ENCODE results near the gene FAT2.
"Not testable (repeated sequence)": the region's sequence is repeated elsewhere in the genome, so short reads cannot be mapped to it uniquely, and the experiment has no call there.

The FAT2 gene

DNA sequence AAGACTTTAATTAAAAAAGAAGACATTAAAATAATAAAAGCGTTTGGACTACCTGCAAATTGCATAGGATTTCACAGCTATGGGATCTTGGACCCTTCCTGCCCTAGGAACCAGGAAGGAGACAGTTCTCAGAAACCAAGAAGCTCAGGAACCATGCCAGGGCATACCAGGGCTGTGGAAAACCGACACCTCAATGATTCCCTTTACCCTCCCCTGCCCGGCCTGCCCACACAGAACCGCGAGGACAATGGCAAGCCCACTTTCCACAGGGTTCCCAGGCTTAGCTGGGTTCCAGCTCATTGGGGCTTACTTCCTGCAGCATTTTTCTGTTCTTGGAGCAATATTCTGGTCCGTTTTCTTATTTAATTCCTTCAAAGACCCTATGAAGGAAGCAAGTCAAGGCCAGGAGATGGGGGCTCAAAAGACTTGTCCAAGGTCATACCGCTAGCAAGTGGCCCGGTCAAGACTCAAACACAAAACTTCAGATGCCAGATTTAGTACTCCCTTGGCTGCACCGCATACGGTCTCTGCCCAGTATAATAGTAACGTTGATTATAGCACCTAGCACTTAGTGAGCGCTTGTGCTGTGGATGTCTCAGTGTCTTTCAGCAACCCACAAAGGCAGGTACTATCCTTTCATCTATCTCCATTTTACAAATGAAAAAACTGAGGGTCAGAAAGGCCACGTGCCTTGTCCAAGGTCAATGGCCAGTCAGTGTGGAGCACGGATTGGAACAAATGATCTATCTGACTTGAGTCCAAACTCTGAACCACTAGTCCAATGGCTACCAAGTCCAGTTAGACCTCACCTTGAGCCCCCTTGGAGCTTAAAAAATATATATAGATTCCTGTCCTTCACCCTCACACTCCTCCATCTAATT lies 6.8 kb downstream of the FAT2 start:
- DNase-seq (ENCODE audit: low read depth in 2 of 3, low spot score in 2 of 3) = no peak

DNA sequence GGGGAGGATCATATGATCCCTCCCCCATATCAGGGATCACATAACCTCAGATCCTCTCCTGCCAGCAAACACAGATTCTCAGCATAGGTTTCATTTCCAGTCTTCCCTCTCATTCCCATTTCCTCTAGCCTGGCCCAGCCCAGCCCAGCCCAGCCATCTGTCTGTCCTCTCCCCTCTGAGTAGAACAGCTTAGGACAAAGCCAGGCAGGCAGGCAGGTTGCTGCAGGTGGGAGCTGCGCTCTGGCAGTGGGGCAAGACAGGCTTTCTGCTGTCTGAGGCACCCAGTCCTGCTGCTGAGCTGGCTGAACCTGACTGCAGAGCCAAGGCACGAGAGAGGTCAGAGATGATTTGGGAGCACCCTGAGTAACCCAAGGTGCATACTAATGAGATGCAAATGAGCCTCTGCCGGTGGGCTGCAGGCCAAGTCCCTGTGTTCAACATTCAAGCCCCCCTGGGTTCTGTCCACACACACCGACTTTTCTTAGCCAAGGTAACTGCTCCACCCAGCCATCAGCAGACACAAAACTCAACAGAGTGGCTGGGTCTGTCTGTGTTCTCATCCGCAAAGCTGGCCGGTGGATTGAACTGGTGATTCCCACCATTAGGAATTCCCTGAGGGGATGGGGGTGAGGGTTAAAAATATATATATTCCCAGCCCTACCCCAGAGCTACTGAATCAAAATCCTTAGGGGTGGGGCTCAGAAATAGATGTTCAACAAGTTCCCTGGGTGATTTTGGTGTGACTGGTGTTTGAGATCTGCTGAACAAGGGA lies 9.1 kb downstream of the FAT2 start:
- no peak for DNase-seq (ENCODE audit: low read depth in 2 of 3, low spot score in 2 of 3)

DNA sequence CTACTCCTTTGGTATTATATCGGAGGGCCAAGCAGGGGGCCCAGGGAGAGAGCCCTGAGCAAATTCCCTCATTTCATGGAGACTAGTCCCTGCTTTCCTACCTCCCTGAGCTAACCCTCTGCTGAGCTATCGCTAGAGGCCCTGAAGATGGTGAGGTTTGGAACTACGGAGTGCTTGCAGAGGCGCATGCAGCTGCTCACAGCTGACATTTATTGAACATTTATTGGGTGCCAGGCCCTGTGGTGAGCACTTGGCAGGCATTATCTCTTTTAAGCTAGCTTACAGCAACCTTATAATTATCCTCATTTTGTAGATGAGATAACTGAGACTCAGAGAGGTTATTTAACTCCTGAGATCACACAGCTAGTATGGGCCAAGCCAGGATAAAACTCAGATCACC lies 9.8 kb downstream of the FAT2 start:
- DNase-seq (ENCODE audit: low read depth in 2 of 3, low spot score in 2 of 3) = no peak

GRCh38 chr5:151580858-151581257 lies 10.3 kb downstream of the FAT2 start:
- DNase-seq (ENCODE audit: low read depth in 2 of 3, low spot score in 2 of 3) = no peak

- no peak for DNase-seq (ENCODE audit: low read depth in 2 of 3, low spot score in 2 of 3)
Observed at GRCh38 chr5:151580239-151580638, 10.9 kb downstream of the FAT2 start.

GRCh38 chr5:151579146-151579545 lies 12.0 kb downstream of the FAT2 start:
- DNase-seq (ENCODE audit: low read depth in 2 of 3, low spot score in 2 of 3) = not testable (repeated sequence)

DNA sequence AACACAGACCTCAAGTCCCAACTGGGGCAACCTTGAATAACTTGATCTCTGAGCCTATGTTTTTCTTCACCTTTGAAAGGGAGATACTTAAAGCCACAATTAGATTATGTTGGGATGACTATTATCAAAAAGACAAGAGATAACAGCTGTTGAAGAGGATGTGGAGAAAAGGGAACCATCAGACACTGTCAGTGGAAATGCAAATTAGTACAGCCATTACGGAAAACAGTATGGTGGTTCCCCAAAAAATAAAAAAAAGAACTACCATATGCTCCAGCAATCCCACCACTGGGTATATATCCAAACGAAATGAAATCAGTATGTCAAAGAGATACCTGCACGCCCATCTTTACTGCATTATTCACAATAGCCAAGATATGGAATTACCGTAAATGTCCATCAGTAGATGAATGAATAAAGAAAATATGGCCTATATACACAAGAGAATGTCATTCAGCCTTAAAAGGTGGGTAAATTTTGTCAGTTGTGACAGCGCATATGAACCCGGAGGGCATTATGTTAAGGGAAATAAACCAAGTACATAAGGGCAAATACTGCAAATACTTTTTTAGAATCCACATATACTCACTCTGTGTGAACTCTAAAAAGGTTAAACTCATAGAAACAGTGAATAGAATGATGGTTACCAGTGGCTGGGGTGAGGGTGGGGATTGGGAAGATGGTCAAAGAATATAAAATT lies 12.7 kb downstream of the FAT2 start:
- DNase-seq (ENCODE audit: low read depth in 2 of 3, low spot score in 2 of 3) = no peak

DNA sequence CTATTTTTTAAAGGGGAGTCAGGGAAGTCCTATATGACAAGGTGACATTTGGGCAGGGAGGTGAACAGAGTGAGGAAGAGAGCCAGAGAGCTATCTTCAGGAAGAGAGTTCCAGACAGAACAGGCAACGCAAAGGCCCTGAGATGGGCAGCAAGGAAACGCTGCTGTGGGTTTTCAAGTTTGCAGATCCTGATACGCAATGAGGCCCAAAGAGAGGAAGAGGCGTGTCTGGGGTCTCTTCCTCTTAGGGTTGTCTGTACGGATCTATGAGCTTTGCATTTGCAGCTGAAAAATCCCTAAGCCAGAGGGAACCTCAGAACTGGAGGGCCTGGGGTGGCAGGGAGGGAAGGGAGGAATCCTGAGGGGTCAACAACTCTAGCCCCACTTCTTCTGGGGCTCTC lies 13.6 kb downstream of the FAT2 start:
- DNase-seq (ENCODE audit: low read depth in 2 of 3, low spot score in 2 of 3) = no peak

- DNase-seq (ENCODE audit: low read depth in 2 of 3, low spot score in 2 of 3) = no peak
Observed at GRCh38 chr5:151574444-151574996, 16.6 kb downstream of the FAT2 start.

- DNase-seq (ENCODE audit: low read depth in 2 of 3, low spot score in 2 of 3) = no peak
Observed at GRCh38 chr5:151572657-151573368, 18.3 kb downstream of the FAT2 start.

- no peak for DNase-seq (ENCODE audit: low read depth in 2 of 3, low spot score in 2 of 3)
Observed at GRCh38 chr5:151571270-151572173, 19.6 kb downstream of the FAT2 start.

DNA sequence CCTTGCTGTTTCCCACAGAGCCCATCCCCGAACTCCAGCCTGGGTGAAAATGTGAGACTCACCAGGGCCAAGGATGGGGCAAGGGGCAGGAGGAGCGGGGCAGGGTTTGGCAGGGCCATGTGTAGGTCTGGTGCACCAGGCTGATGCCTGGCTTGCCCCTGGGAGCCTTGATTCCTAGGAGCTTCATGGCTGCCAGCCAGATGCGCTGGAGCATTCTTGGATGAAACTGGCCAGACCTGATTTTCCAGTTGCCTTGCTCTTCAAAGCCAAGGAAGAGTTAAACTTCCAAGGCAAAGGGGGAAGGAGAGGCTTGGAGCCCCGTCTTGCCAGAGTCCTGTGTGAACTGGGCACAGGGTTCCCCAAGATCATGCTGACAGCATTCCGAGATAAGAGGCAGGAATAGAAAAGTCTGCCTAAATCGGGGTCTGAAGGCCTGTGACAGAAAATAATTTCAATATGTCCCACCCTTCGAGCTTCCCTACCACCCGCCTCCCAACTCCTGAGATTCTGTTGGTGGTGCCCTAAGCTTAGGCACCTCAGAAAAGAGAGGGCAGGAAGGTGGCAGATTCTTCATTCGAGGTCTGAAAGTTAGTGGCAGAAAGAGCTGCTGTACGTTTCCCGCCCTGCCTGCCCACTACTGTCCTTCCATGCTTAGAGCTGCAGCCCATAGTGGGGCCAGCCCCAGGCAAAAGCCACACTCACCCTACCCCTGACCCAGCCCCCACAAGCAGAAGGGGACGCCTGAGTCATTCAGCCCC lies 20.4 kb downstream of the FAT2 start:
- DNase-seq (ENCODE audit: low read depth in 2 of 3, low spot score in 2 of 3) = no peak

DNA sequence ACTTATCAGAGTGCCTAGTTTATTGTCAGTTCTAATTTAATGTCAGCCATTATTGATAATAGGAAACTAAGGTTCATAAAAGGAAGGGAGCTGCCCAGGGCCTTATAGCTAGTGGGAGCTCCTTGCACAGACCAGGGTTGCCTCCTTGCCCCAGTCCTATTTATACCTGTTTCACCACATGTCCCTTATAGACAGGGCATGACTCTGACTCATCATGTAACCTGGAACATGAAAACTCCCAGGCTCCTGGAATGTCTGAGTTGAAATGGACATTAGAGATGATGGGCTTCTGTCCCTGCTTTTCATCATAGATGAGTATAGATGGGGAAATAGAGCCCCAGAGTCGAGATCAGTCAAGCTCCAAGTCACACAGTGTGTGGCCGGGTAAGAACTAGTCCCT lies 21.1 kb downstream of the FAT2 start:
- no peak for DNase-seq (ENCODE audit: low read depth in 2 of 3, low spot score in 2 of 3)

GRCh38 chr5:151569132-151570046 lies 21.7 kb downstream of the FAT2 start:
- DNase-seq (ENCODE audit: low read depth in 2 of 3, low spot score in 2 of 3) = no peak

GRCh38 chr5:151568036-151568435 lies 23.1 kb downstream of the FAT2 start:
- DNase-seq (ENCODE audit: low read depth in 2 of 3, low spot score in 2 of 3) = no peak

- no peak for DNase-seq (ENCODE audit: low read depth in 2 of 3, low spot score in 2 of 3)
Observed at GRCh38 chr5:151565971-151566370, 25.2 kb downstream of the FAT2 start.

GRCh38 chr5:151562019-151562707 lies 29.0 kb downstream of the FAT2 start:
- no peak for DNase-seq (ENCODE audit: low read depth in 2 of 3, low spot score in 2 of 3)
